Measurements from ENCODE around the gene VTI1A. TPM values are rescaled to one million over a fixed set of nuclear protein-coding genes. Genes with fewer than 3 reads are reported as not detected.

The VTI1A gene
- total RNA-seq, 4 donors from 2014 or later, result 49.3 to 84.5 (median 61.2) TPM

DNA sequence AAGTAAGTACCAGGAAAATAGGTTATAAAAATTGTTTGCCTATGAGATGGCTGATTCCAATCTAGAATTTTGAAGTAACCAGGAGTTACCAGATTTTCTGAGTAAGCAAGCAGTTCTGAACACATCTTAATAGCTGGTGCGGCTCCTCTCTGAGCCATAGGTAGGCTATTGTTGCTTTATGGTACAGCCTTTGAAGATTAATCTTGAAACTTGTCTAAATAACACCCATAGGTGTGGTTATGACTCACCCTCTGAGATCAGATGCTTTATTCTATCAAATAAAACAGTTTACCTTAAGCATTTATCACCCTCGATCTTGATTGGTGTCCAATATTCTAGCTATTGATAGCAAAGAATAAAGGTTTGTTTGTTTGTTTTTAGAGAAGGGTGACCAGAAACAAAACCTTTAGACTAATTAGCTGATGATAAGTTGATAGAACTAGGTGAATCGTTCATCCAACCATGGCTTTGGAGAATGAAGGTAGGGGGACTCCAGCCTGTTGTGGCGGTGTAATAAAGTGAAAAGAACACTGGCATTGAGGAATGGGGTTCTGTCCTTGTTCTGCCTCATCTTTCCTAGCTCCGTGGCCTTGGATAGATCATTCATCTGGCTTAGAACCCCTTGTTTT lies 72.2 kb downstream of the VTI1A start:
- H3K27me3 ChIP-seq, result no peaks in the 10 kb centered on the region
- H3K27ac ChIP-seq, result no peak overlapping the region
- H3K4me3 ChIP-seq (replicated peaks in 1 of 3), result no peak overlapping the region
- H3K9me3 ChIP-seq, result no peaks in the 10 kb centered on the region
- H3K4me1 ChIP-seq, result no peaks in the 10 kb centered on the region
- no peaks in the 10 kb centered on the region for H3K36me3 ChIP-seq
- DNase-seq, result no peak
- WGBS, 2 donors, result 92 to 94% methylated on average over 5 of the region's 5 CpGs
- no peak for TF ChIP-seq POLR2A (IDR thresholded peaks at IDR 0.05)
- TF ChIP-seq, protein P1, sequence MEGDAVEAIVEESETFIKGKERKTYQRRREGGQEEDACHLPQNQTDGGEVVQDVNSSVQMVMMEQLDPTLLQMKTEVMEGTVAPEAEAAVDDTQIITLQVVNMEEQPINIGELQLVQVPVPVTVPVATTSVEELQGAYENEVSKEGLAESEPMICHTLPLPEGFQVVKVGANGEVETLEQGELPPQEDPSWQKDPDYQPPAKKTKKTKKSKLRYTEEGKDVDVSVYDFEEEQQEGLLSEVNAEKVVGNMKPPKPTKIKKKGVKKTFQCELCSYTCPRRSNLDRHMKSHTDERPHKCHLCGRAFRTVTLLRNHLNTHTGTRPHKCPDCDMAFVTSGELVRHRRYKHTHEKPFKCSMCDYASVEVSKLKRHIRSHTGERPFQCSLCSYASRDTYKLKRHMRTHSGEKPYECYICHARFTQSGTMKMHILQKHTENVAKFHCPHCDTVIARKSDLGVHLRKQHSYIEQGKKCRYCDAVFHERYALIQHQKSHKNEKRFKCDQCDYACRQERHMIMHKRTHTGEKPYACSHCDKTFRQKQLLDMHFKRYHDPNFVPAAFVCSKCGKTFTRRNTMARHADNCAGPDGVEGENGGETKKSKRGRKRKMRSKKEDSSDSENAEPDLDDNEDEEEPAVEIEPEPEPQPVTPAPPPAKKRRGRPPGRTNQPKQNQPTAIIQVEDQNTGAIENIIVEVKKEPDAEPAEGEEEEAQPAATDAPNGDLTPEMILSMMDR (IDR thresholded peaks at IDR 0.05), result no peak
- intact Hi-C loops (cut with DNase I), result no loop called here

DNA sequence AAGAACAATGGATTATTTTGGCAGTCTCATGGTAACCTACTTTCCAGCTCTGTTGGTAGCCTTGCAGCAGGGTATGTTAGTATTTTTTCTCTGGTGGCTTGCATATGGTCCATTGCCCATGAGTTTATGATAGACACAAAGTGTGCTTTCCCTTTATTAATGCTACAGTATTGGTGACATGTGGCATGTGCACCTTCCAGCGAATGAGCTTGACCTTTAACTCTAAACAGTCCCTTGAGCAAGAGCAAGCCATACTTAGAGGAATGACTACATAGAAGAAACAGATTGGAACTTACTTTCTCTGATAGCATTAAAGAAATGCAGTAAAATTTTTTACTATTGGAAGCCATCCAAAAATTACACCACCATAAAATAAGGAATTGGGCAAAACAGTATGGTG lies 73.9 kb downstream of the VTI1A start:
- Histone ChIP-seq H3K27me3 (no peaks in the 10 kb centered on the region), H3K27ac (no peak overlapping the region), H3K36me3 (no peaks in the 10 kb centered on the region), H3K9me3 (no peaks in the 10 kb centered on the region), H3K4me3 (replicated peaks in 1 of 3) (no peak overlapping the region), H3K4me1 (no peaks in the 10 kb centered on the region)
- WGBS, 2 donors, result 86 to 89% methylated on average over 1 of the region's 1 CpG
- intact Hi-C loops (cut with DNase I), result no loop called here
- no peak for DNase-seq
- TF ChIP-seq POLR2A (IDR thresholded peaks at IDR 0.05), result no peak
- TF ChIP-seq, protein P1 (IDR thresholded peaks at IDR 0.05), result no peak

DNA sequence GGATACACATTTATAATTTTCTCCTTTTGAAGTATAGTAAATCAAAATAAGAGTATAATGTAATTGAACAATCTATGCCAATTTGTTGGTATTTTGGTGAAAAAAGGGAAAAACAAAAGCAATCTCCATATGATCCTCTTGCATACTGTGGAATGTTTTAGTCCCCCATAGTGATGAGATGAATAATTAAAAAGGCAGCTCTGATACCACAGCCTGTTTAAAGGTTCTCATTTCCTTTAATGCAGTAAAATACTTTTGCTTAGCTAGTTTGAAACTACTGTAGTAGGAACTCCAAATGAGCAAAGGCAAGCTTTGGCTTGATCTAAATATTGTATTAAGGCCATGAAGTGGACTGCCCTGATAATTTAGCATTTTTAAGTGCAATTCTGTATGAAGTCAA lies 77.6 kb downstream of the VTI1A start:
- intact Hi-C loops (cut with DNase I), result no loop called here
- H3K36me3 ChIP-seq, result no peaks in the 10 kb centered on the region
- TF ChIP-seq, protein P1 (IDR thresholded peaks at IDR 0.05), result no peak
- TF ChIP-seq POLR2A (IDR thresholded peaks at IDR 0.05), result no peak
- no peak overlapping the region for H3K4me3 ChIP-seq (replicated peaks in 1 of 3)
- H3K9me3 ChIP-seq, result no peaks in the 10 kb centered on the region
- H3K27me3 ChIP-seq, result no peaks in the 10 kb centered on the region
- no peak overlapping the region for H3K27ac ChIP-seq
- DNase-seq, result no peak
- H3K4me1 ChIP-seq, result no peaks in the 10 kb centered on the region

DNA sequence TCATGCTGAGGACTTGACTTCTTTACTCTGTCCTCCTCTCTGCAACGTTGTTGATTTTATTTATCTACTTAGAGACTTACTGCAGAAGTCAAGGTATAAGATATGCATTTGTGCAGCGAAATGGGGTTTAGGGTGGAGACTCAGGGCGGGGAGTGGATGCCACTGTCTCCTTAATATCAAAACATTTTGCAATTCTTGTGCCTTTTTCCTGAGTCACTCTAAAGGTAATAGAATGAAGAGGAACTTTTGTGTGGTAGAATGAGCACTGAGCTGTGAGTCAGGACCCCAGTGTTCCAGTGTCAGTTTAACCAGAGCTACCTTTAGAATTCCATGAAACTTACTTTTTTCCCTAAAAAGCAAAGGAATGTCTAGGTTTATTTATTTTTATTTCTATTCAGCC lies 78.2 kb downstream of the VTI1A start:
- no peak overlapping the region for H3K4me3 ChIP-seq (replicated peaks in 1 of 3)
- no peaks in the 10 kb centered on the region for H3K9me3 ChIP-seq
- H3K4me1 ChIP-seq, result no peaks in the 10 kb centered on the region
- TF ChIP-seq, protein P1 (IDR thresholded peaks at IDR 0.05), result no peak
- H3K27me3 ChIP-seq, result no peaks in the 10 kb centered on the region
- H3K36me3 ChIP-seq, result no peaks in the 10 kb centered on the region
- intact Hi-C loops (cut with DNase I), result no loop called here
- no peak for DNase-seq
- H3K27ac ChIP-seq, result no peak overlapping the region
- 73 to 82% methylated on average over 3 of the region's 3 CpGs for WGBS, 2 donors

DNA sequence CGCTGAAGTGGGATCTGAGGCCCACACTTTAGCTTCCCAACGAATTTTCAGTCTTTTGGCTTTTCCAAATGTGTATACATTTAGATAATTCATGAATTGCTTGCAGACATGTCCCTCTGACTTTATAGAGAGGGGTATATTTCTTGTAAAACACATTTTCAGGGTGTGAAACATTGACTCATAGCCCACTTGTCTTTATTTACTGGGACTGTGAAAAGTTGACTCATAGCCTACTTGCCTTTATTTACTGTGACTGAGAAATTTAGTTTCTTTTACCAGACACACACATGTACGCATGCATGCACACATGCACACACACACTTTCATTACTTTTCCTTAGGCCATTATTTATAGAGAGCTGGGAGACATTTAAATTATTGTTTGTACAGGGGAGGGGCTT lies 79.1 kb downstream of the VTI1A start:
- intact Hi-C loops (cut with DNase I), result no loop called here

More for the DNA sequence above, 79.1 kb downstream of the VTI1A start:
- H3K4me1 ChIP-seq, result no peaks in the 10 kb centered on the region
- no peak overlapping the region for H3K27ac ChIP-seq
- H3K36me3 ChIP-seq, result no peaks in the 10 kb centered on the region
- no peaks in the 10 kb centered on the region for H3K9me3 ChIP-seq
- WGBS, 2 donors, result 87 to 92% methylated on average over 3 of the region's 3 CpGs
- TF ChIP-seq, protein P1 (IDR thresholded peaks at IDR 0.05), result no peak
- TF ChIP-seq POLR2A (IDR thresholded peaks at IDR 0.05), result no peak
- DNase-seq, result no peak
- H3K4me3 ChIP-seq (replicated peaks in 1 of 3), result no peak overlapping the region
- H3K27me3 ChIP-seq, result no peaks in the 10 kb centered on the region

Measured in thyroid gland (tissue), 4 donors.